GM19372 (cell line): ENCODE results near the gene MSANTD2.

Experiments
- ATAC-seq: cut with Tn5 transposase; IDR thresholded peaks from one replicate; pipeline ENCODE4 v1.9.1; 2021; ENCODE audit warnings: mild to moderate bottlenecking, low read depth, moderate library complexity; ENCODE audit not compliant: unreplicated experiment

MSANTD2 gene

GRCh38 chr11:124756033-124756752 is 44.0 kb downstream of the MSANTD2 start:
- ATAC-seq, result no peak

DNA sequence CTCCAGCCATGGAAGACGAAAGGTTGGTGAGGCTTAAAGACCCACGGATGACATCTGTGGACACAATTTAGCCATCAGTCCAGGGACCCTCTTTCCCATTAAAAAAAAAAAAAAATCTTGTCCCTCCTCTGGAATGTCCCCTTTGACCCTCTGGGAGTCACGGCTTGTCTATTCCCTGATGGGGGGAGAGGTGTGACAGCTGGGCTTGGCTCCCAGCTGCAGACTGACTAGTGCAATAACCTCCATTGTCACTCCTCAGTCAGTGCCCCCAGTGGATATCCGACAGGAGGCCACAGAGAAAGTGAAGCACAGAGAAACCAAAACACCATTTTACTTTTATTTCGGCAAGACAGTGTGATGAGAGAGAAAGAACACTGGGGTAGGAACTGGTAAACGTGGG is 45.5 kb downstream of the MSANTD2 start:
- ATAC-seq, result no peak

- ATAC-seq, result no peak
These were observed 45.9 kb downstream of the MSANTD2 start for GRCh38 chr11:124754309-124754708.

DNA sequence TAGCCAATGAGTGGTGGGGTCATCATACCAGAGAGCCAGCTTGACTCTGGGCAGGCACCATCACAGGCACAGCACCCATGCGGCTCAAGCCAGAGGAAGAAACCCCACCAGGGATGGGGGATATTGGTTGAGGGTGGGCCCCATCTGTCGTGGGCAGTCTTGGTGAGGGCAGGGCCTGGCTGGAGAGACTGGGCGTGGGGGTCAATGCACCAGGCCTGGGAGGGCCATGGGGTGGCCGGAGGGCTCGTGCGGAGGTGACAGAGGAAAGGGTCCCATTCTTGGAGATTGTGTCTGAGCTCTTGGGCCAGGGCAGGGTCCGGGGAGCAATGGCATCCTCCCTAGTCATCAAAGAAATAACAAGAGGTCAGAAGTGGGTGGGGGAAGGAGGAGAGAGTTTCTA is 46.6 kb downstream of the MSANTD2 start:
- no peak for ATAC-seq

DNA sequence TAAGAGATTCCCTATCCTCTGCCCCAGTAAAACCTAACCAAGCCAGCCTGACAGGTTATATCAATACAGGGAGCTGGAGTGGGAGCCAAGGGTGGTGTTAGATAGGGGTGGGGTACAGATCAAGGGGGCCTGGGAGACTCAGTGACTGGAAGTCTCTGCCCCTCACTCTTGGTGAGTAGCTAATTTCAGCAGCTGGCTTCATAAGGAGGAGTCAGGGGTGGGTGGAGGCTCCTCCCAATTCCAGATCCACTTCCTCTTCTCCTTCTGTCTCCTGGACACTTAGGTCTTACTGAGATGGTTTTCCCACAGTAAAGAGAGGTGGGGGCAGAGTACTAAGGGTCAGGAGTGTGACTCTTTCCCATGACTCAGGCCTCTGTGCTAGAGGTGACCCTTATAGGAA is 47.0 kb downstream of the MSANTD2 start:
- no peak for ATAC-seq

DNA sequence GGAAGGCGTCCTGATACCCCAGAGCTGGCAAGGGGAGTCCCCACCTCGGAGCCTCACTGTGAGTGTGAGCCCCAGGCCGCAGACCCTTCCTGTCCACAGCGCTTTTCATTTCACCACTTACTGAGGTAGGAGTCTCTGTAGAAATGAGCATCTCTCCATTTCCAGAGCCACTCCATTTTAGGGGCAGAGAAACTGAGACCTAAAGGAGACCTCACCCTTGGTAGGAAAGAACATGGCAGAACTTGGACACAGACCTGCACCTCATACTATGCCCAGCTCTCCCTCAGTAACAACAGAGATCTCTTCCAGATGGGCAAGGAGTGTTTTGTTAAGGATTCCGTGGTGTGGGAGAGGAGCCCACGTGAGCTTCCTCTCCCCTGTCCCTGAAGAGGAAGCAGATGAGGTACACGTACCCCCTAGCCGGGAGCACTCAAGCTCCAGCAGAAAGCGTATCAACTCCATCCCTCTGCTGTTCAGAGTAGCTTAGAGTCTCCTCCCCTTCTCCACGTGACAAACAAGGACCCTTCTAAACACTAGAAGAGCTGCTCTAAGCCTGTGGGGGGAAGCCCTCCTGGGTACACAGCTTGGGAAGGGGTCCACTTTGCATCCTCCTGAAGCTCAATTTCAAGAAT is 47.6 kb downstream of the MSANTD2 start:
- ATAC-seq, result no peak

DNA sequence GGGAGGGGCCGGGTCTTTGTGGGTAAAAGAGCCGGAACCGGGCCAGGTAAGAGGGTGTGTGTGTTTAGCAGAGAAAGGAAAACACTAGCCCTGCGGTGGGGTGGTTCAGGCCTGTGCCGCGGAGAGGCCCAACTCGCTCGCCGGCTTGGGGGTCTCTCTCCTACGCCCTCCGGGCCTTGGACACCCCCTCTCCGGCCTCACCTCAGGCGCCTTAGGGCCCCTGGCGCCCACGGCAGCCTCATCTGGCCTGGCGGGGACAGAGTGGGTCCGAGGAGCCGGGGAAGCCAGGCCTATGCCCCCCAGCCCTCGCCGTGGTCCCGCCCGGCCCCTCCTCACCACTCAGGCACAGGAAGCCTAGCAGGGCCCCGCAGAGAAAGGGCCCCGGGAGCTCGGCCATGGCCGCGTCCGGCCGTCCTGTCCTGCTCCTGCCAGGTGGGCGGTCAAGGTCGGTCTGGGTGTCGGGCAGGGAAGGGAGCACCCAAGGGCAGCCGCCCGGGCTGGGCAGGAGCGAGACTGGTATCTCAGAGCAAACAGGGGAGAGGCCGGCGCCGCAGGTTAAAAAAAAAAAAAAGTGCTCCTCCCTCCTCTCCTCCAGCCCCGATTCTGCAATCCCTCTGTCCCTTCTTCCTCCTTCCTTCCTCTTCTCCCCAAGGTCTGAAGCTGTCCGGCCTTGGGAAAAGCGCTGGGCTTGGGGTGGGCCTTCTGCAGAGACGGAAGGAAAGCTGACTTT is 48.3 kb downstream of the MSANTD2 start, which contains the start of gene VSIG2:
Gene VSIG2, minus strand, starts transcription at position 515 of the 730 bp plus-strand sequence. Its CDS starts 118 bp downstream, at position 397.
- no peak for ATAC-seq

GRCh38 chr11:124751391-124751740 is 48.8 kb downstream of the MSANTD2 start:
- ATAC-seq, result no peak

DNA sequence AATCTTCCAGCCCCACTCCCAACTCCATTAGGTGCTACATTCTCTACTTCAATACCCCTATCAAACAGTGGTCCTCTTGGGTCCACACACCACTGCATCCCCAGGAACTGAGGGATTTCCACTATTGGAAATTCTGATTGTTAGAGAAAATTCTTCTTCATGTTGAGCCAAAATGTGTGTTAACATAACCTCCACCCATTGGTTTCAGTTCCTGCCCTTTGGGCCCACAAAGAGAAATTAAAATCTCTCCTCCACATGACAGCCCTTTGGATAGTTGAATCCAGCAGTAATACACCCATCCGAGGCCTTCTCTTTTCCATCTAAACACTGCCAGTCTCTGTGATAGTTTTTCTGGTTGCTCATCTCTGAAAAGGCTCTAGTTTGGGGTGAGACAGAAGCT is 50.3 kb downstream of the MSANTD2 start:
- no peak for ATAC-seq

DNA sequence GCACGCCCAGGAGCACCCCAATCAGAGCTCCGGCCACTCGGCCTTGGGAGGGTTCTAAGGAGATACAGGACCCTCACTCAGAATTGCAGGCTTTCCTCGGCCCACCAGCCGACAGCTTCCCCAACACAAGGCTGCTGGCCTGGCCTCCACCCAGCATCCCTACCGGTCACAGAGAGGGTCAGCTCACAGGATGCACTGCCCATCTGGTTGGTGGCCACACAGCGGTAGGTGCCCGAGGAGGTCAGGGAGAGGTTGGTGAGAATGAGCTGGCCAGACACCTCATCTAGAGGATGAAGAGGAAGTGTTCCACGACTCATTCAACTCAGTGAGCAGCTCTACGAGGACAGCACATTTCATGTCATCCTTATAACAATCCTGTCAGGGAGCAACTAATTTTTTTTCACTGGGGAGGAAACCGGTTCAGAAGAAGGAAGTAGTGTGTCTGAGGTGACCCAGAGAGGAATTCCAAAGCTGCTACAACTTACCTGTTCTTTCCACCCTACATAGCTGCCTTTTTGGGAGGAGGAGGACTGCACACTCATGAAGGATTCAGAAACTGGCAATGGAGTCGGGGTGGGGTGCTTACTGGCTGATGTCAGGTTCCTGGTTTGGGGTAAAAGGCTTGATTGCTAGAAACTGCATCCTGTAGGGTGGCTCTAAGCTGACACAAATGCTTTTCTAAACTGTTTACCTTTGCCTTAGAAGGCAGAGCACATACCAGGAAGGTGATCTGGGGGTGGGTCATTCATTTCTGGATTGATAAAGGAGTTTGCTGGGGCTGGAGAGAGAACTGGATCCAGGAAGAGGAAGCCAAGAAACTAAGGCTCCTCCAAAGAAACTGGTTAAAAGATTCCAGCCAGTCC is 51.5 kb downstream of the MSANTD2 start:
- ATAC-seq, result no peak

- ATAC-seq, result no peak
These were observed 52.1 kb downstream of the MSANTD2 start for GRCh38 chr11:124748100-124748418.

GRCh38 chr11:124747406-124748099 is 52.7 kb downstream of the MSANTD2 start:
- no peak for ATAC-seq

GRCh38 chr11:124746621-124747243 is 53.5 kb downstream of the MSANTD2 start:
- ATAC-seq, result peak; percentile 92

DNA sequence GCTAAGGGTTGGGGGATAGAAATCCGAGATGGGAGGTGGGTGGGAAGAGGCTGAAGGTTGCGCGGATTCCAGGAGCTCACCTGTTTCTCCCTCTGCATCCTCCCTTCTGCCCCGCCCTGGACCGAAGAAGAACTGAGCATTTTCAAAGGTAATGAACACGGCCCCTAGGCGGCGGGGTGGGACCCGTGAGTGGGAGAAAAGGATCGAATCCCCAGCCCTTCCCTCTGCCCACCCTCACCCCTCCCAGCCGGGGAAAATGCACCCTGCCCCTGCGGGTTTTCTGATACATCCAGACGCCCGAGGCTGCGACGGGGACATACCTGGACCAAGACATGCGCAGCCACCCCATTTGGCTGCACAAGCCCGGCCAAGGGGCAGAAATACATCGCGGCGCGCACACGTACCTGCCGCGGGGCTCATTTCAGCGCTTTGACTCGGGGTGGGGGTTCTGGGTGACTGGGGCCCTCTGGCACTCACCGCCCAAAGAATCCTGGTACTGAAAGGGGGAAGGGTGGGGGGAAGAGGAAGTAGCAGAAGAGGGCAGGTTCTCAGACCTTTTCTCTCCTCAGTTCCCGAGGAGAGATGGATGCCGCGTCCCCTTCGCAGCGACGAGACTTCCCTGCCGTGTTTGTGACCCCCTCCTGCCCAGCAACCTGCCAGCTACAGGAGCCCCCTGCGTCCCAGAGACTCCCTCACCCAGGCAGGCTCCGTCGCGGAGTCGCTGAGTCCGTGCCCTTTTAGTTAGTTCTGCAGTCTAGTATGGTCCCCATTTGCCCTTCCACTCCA is 54.2 kb downstream of the MSANTD2 start:
- peak; percentile 11 for ATAC-seq

- no peak for ATAC-seq
These were observed 54.9 kb downstream of the MSANTD2 start for GRCh38 chr11:124745270-124745834.

DNA sequence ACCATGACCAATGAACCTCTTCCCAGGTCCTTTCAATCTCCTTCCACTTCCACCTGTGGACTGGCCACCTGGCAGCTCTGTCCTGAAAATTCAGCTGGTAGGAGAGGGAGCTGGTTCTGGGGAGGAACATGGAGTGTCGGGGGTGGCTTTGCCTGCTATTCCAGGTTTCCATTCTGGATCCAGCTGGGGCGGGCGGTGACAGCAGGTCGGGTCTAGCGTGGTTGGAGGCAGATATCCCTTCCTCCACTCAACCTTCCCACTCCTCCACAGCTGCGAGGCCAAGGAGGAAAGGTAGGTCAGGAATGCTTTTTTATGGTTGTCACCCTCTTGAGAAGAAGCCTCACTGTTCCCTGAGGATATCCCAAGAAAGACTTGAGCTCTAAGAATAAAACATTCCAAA is 57.2 kb downstream of the MSANTD2 start:
- no peak for ATAC-seq

DNA sequence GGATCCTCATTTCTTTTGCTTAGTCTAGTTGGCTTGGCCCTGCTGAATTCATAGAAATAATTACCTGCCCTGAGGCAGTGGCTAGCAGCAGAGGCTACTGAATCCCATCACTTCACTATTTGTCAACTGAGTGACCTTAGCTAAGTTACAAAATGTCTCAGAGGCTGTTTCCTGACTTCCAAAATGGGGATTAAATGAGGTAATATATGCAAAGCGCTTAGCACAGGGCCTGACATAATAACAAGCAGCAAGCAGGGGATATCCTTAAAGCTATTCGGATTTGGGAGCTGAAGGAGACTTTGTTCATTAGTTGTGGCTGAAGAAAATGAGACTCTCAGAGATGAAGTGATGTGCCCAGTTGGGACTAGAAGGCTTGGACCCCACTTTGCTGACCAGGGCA is 57.7 kb downstream of the MSANTD2 start:
- ATAC-seq, result no peak

- peak; percentile 39 for ATAC-seq
These were observed 59.8 kb downstream of the MSANTD2 start for GRCh38 chr11:124740277-124740882.
